Loucy (cell line): ENCODE data around the gene CHST12.
"Not testable (repeated sequence)": the region's sequence is repeated elsewhere in the genome, so short reads cannot be mapped to it uniquely, and the experiment has no call there.

Experiments
- CTCF ChIP-seq: fragments of 200-600 bp; sonication (generic); conservative IDR thresholded peaks from 2 replicates; pipeline ENCODE4 v1.5.1; 2014; ENCODE audit warnings: mild to moderate bottlenecking, antibody characterized with exemption, low read length
- EZH2phosphoT487 ChIP-seq: fragments of 200-600 bp; IDR thresholded peaks from 2 replicates; pipeline ENCODE4 v1.6.1; 2018; ENCODE audit warnings: antibody characterized with exemption, mild to moderate bottlenecking, moderate library complexity, borderline replicate concordance

GRCh38 chr7:2390020-2390816, 13.2 kb upstream of the CHST12 start:
- TF ChIP-seq CTCF, EZH2phosphoT487: not testable (repeated sequence)
